OCI-LY7 (cell line): ENCODE results near the gene HDAC9. TPM values are rescaled to one million over a fixed set of nuclear protein-coding genes. Genes with fewer than 3 reads are reported as not detected.

Source experiments
- BruUV-seq: library from RNA; stranded (reverse); fragments of 400-500 nt; replicated peaks from 2 replicates; lab custom pipeline; 2021; lab: Mats Ljungman, UMichigan
- CTCF ChIA-PET: fragments of 300-600 bp; sonication (Branson Sonifier 250); formaldehyde crosslinking; loops from one replicate; lab custom pipeline; 2022; ENCODE audit warnings: antibody characterized with exemption; ENCODE audit not compliant: unreplicated experiment; lab: Charles Lee
- POLR2A ChIA-PET: fragments of 300-600 bp; sonication (Branson Sonifier 250); formaldehyde crosslinking; loops from one replicate; lab custom pipeline; 2022; ENCODE audit warnings: antibody characterized with exemption; lab: Charles Lee
- DNase-seq: peaks from one replicate; pipeline ENCODE4 v3.0.0-alpha.2; 2015; ENCODE audit warnings: low spot score
- H2AFZ ChIP-seq: fragments of 200-600 bp; sonication (generic), shearing (Covaris generic); 2 replicates; pipeline ENCODE4 v1.6.1; 2014; ENCODE audit warnings: mild to moderate bottlenecking, antibody characterized with exemption, low read length, moderate library complexity
- H3K27ac ChIP-seq: fragments of 200-600 bp; sonication (generic); 2 replicates; pipeline ENCODE4 v1.5.1; 2014; ENCODE audit warnings: mixed run types, low read depth, mild to moderate bottlenecking, moderate library complexity, low read length, inconsistent platforms; ENCODE audit not compliant: poor library complexity, severe bottlenecking
- H3K36me3 ChIP-seq: fragments of 200-600 bp; sonication (generic); 2 replicates; pipeline ENCODE4 v1.6.1; 2014; ENCODE audit warnings: mild to moderate bottlenecking, antibody characterized with exemption, low read length, moderate library complexity, mixed read lengths; ENCODE audit not compliant: insufficient read depth
- H3K4me1 ChIP-seq: fragments of 200-600 bp; sonication (generic); 2 replicates; pipeline ENCODE4 v1.5.1; 2014; ENCODE audit warnings: mild to moderate bottlenecking, low read length; ENCODE audit not compliant: insufficient read depth, poor library complexity, severe bottlenecking
- H3K4me2 ChIP-seq: fragments of 200-600 bp; sonication (generic); 2 replicates; pipeline ENCODE4 v1.6.1; 2014; ENCODE audit warnings: mild to moderate bottlenecking, low read length
- H3K4me3 ChIP-seq: fragments of 200-600 bp; sonication (generic); 2 replicates; pipeline ENCODE4 v1.5.1; 2014; ENCODE audit warnings: mild to moderate bottlenecking, low read depth, low read length; ENCODE audit not compliant: poor library complexity, severe bottlenecking
- H3K79me2 ChIP-seq: fragments of 200-600 bp; sonication (generic); 2 replicates; pipeline ENCODE4 v1.6.1; 2016; ENCODE audit warnings: low read depth, mild to moderate bottlenecking, low read length, moderate library complexity, mixed read lengths; ENCODE audit not compliant: insufficient read depth
- H3K9me2 ChIP-seq: fragments of 200-600 bp; sonication (generic); 2 replicates; pipeline ENCODE4 v1.6.1; 2016; ENCODE audit warnings: mild to moderate bottlenecking, low read length, mixed read lengths; ENCODE audit not compliant: insufficient read depth
- H3K9me3 ChIP-seq: fragments of 200-600 bp; sonication (generic); 2 replicates; pipeline ENCODE4 v1.6.1; 2014; ENCODE audit warnings: mild to moderate bottlenecking, mixed run types, low read length, mixed read lengths
- H4K20me1 ChIP-seq: fragments of 200-600 bp; sonication (generic); 2 replicates; pipeline ENCODE4 v1.6.1; 2014; ENCODE audit warnings: mild to moderate bottlenecking, antibody characterized with exemption, low read length, moderate library complexity, mixed read lengths; ENCODE audit not compliant: insufficient read depth
- EZH2phosphoT487 ChIP-seq: fragments of 200-600 bp; sonication (generic); IDR thresholded peaks from 2 replicates; pipeline ENCODE4 v1.6.1; 2018; ENCODE audit warnings: low read depth, borderline replicate concordance, mild to moderate bottlenecking, mixed run types, antibody characterized with exemption, low read length, moderate library complexity, mixed read lengths
- intact Hi-C: fragments of 100-400 bp; cut with micrococcal nuclease; formaldehyde crosslinking; loops from one replicate; pipeline ENCODE4 v1.10.0; 2022; ENCODE audit not compliant: unreplicated experiment
- total RNA-seq, 2 experiments: library from RNA; depleted of rRNA in 1 of 2; stranded (reverse); fragments of >200 nt in 1 of 2; shearing (Covaris generic) in 1 of 2; gene quantifications; 2 replicates each; pipeline ENCODE4 v1.2.3, GENCODE V29; 2014 to 2022
- TF ChIP-seq, protein P1 (sequence below): fragments of 200-600 bp; sonication (generic); conservative IDR thresholded peaks from 2 replicates; pipeline ENCODE4 v1.5.1; 2014; ENCODE audit warnings: mild to moderate bottlenecking, antibody characterized with exemption, low read length, moderate library complexity, mixed read lengths

Gene HDAC9
- total RNA-seq, 2 experiments from 2014 or later, result 58.8 to 91.7 TPM

DNA sequence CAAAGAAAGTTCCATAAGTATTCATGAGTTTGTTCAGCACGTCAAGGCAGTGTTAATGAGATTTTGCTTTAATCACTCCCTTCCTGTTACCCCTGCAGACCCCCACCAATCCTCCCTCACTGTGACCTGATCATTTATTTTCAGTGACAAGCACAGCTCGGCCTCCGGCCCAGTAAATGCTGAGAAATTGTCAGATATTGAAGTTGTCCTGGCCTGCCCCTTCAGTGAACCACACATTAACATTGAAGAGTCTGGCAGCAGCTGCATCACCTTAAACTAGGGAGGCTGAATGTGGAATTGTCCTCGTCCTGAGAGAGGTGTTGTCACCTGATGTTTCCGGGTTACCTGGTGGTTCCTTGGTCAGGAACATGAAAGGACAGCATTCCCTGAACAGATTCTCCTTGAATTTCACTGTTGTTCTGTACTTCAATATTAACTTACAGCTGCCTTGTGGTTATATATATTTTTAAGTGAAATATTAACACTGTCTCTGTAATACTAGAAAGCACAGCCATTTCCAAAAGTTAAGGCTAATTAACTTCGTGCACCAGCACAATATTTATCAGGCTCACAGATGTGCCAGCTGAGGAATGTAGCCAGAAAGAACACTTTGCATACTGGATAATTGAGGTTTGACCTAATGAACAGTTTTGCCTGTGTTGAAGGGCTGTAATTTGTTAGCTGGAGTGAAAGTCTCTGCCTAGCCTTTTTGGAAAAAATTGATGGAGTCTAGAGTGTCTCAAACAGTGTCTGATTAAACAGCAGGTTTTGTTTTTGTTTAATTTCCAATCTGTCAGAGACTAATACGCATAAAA lies 265.3 kb downstream of the HDAC9 start:
- no peak for TF ChIP-seq EZH2phosphoT487
- TF ChIP-seq, protein P1, sequence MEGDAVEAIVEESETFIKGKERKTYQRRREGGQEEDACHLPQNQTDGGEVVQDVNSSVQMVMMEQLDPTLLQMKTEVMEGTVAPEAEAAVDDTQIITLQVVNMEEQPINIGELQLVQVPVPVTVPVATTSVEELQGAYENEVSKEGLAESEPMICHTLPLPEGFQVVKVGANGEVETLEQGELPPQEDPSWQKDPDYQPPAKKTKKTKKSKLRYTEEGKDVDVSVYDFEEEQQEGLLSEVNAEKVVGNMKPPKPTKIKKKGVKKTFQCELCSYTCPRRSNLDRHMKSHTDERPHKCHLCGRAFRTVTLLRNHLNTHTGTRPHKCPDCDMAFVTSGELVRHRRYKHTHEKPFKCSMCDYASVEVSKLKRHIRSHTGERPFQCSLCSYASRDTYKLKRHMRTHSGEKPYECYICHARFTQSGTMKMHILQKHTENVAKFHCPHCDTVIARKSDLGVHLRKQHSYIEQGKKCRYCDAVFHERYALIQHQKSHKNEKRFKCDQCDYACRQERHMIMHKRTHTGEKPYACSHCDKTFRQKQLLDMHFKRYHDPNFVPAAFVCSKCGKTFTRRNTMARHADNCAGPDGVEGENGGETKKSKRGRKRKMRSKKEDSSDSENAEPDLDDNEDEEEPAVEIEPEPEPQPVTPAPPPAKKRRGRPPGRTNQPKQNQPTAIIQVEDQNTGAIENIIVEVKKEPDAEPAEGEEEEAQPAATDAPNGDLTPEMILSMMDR, result no peak
- Histone ChIP-seq H3K9me3 (no peaks in the 10 kb centered on the region), H3K27ac (no peak overlapping the region), H3K4me2 (no peak overlapping the region), H3K79me2 (no peaks in the 10 kb centered on the region), H3K36me3 (no peaks in the 10 kb centered on the region), H4K20me1 (no peaks in the 10 kb centered on the region), H3K9me2 (no peaks in the 10 kb centered on the region), H3K4me3 (no peak overlapping the region), H3K4me1 (no peaks in the 10 kb centered on the region), H2AFZ (no peak overlapping the region)
- CTCF ChIA-PET, result no interaction called here
- POLR2A ChIA-PET, result interaction anchor here (1.2 kb wide), 1 partner anchor 45 kb away, joined by 4 read pairs; no protein-coding TSS in a partner anchor
- no peak for DNase-seq
- intact Hi-C loops, result no loop called here
- BruUV-seq, result no TSS peak

DNA sequence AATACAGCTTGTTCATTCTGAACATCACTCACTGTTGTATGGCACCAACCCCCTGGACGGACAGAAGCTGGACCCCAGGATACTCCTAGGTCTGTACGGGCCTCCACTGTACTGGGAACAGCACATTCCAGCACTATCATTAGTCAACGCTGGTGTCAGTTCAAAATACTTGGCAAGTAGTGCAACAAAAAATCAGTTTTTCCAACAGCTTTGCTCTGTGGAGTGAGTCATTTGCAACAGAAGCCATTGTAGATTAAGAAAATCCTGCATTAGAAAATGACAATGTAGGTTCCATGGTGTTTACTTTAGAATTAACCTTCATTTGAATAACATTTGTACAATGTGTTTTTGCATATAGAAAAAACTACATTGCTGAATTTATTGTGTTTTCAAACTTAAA lies 266.6 kb downstream of the HDAC9 start:
- no TSS peak for BruUV-seq
- CTCF ChIA-PET, result no interaction called here
- intact Hi-C loops, result no loop called here

More for the DNA sequence above, 266.6 kb downstream of the HDAC9 start:
- H4K20me1 ChIP-seq, result no peaks in the 10 kb centered on the region
- no peak overlapping the region for H2AFZ ChIP-seq
- no peaks in the 10 kb centered on the region for H3K9me3 ChIP-seq
- TF ChIP-seq, protein P1, result no peak
- no peak for TF ChIP-seq EZH2phosphoT487
- H3K79me2 ChIP-seq, result no peaks in the 10 kb centered on the region
- POLR2A ChIA-PET, result interaction anchor here (0.7 to 1.2 kb wide), 2 partner anchors 44 to 390 kb away, joined by 3 to 4 read pairs; no protein-coding TSS in a partner anchor
- H3K4me1 ChIP-seq, result no peaks in the 10 kb centered on the region
- H3K36me3 ChIP-seq, result no peaks in the 10 kb centered on the region
- no peak overlapping the region for H3K4me3 ChIP-seq
- H3K9me2 ChIP-seq, result no peaks in the 10 kb centered on the region
- DNase-seq, result no peak
- H3K4me2 ChIP-seq, result no peak overlapping the region
- no peak overlapping the region for H3K27ac ChIP-seq
